HuH-7 (cell line): ENCODE measurements around the gene AK1.
A peak's percentile ranks its signal among the peaks of the same experiment; 100 is the strongest.
"Not testable (repeated sequence)": the region's sequence is repeated elsewhere in the genome, so short reads cannot be mapped to it uniquely, and the experiment has no call there.

Experiments used
- DNase-seq: peaks from one replicate; pipeline ENCODE4 v3.0.0; 2011; ENCODE audit warnings: low spot score

Gene AK1

GRCh38 chr9:127884427-127884911 is 7.0 kb upstream of the AK1 start:
- no peak for DNase-seq

DNA sequence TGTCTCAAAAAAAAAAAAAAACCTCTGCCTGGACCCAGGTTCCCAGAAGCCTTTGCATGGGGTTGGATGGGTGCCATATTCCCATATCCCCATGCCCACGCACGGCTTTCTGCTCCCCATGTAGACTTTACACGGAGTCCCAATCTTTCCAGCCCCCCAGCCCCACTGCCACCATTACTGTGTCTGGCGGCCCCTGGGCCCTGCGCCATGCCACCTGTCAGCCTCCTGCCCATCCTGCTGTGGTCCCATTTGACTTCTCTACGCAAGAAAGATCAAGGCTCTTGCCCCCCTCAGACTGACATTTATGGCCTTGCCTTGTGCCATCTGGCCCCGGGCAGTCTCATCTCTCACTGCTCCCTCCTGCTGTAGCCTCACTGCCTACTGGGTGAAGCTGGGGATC is 6.5 kb upstream of the AK1 start:
- DNase-seq: no peak

GRCh38 chr9:127881715-127882114 is 4.2 kb upstream of the AK1 start:
- DNase-seq: not testable (repeated sequence)

GRCh38 chr9:127880143-127880542 is 2.7 kb upstream of the AK1 start:
- no peak for DNase-seq

DNA sequence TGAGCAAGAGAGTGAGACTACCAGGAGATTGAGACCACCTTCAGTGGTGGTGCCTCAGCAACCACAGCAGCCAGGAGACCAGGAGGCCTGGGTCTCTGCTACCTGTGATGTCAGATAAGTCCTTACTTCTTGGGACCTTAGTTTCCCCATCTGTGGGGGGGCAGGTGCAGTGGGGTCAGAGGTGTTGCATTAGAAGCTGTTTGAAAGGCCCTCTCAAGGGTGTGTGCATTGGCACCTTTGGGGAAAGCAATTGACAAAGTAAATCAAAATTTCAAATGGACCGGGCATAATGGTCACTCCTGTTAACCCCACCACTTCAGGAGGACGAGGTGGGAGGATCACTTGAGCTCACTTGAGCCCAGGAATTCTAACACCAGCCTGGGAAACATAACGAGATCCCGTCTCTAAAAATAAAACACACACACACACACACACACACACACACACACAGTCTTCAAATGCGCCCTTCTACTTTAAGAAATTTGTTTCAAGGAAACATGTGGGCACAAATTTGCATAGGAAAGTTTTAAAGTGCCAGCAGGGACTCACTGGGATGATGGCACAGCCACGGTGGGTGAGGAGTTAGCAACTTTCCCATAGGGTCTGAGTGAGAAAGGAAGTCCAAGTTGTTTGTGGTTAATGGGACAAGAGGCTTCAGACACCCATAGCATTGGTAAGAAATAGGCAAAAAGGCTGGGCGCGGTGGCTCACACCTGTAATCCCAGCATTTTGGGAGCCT is 1.3 kb upstream of the AK1 start:
- no peak for DNase-seq

GRCh38 chr9:127878001-127878651 is 651 bp upstream of the AK1 start:
- no peak for DNase-seq

GRCh38 chr9:127876764-127877562 is 512 bp downstream of the AK1 start:
- no peak for DNase-seq

DNA sequence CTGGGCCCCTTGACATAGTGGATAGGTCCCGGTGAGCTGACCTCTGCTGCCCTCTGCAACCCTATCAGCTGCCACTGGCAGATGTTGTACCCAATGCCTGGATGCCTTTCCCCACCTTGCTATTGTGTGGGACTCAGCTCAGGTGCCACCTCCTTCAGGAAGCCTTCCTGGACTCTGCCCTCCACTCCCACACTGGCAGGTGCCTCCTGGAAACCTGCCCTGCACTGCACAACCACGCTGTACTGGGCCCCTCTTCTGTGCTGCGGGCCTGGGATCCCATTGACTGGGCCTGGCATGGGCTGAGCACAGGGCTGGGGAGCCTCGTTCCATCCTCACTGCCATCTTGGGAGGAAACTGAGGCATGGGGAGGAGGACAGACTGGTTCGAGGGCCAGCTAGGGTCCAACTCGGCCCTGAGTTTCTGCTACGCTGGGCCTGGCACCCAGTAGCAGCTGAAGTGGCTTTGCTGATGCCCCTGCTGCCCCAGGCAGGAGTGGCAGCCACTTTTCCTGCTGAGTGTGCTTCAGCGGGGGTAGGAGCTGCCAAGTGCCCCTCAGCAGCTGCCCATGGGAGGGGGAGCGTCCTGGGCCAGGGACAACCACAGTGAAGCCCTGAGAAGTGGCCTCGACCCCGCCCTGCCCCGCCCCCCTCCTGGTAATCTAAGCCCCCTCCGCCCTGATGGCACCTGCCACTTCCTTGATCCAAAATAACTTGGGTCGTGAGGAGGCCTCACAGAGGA is 1.3 kb downstream of the AK1 start:
- DNase-seq: no peak

- no peak for DNase-seq
Observed at GRCh38 chr9:127875306-127875966, 2.0 kb downstream of the AK1 start.

- DNase-seq: no peak
Observed at GRCh38 chr9:127874301-127875221, 2.9 kb downstream of the AK1 start.

- DNase-seq: no peak
Observed at GRCh38 chr9:127873886-127874285, 3.6 kb downstream of the AK1 start.

- DNase-seq: no peak
Observed at GRCh38 chr9:127873223-127873691, 4.2 kb downstream of the AK1 start.

DNA sequence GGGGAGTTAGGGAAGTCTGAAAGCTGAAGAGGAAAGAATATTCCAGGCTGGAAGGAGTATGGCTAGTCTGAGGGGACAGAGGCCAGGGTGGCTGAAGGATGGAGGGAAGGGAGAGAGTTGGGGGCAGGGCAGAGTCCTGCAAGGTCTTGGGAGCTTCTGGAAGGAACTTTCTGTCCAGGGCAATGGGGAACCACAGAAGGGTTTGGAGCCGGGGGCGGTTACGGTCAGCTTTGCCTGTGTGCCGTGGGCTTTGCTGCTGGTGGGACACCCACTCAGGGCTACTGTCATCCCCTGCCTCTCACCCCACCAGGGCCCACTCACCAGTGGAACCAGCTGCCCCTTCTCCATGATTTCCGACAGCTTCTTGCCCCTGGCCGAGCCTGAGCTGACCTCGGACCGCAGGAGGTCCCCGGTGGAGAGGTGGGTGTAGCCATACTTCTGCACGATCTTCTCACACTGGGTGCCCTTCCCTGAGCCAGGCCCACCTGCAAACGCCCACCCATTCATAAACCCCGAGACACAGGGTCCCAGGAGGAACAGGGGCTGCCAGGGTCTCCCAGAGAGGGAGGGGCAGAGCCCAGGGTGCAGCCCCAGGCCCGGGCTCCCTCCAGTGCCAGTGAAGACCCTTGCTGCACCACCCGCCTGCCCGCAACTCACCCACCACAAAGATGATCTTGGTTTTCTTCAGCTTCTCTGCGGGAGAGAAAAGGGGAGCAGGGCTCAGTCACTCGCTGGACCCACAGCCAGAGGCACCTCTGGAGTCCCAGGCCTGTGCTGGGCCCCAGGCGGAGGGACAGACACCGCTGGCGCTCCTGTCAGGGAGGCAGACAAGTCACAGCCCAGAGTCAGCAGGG is 4.9 kb downstream of the AK1 start:
- no peak for DNase-seq

- no peak for DNase-seq
Observed at GRCh38 chr9:127871531-127871930, 5.9 kb downstream of the AK1 start.

GRCh38 chr9:127870887-127871286 is 6.6 kb downstream of the AK1 start:
- DNase-seq: no peak

GRCh38 chr9:127870153-127870491 is 7.4 kb downstream of the AK1 start:
- DNase-seq: not testable (repeated sequence)

GRCh38 chr9:127869310-127870152 is 7.9 kb downstream of the AK1 start:
- peak; percentile 99 for DNase-seq

- DNase-seq: no peak
Observed at GRCh38 chr9:127868278-127868902, 9.1 kb downstream of the AK1 start.
